Astrocyte (in vitro differentiated cells and primary cell): ENCODE measurements around the gene ECI1. TPM values are rescaled to one million over a fixed set of nuclear protein-coding genes. Genes with fewer than 3 reads are reported as not detected.

Experiments
- DNase-seq: peaks from one replicate; pipeline ENCODE4 v3.0.0-alpha.2; 2010; ENCODE audit warnings: low read depth
- FAIRE-seq: peaks from 2 replicates; lab custom pipeline; 2011; peaks lifted over from hg19 to GRCh38; lab: Jason Lieb, UNC
- H2AFZ ChIP-seq: 2 replicates; pipeline ENCODE4 v1.6.0; 2012; ENCODE audit warnings: low read depth, low read length, inconsistent platforms
- H3K27ac ChIP-seq: 2 replicates; pipeline ENCODE4 v1.5.1; 2011; ENCODE audit warnings: low read depth, low read length, inconsistent platforms
- H3K27me3 ChIP-seq: 2 replicates; pipeline ENCODE4 v1.6.0; 2011; ENCODE audit warnings: low read length, inconsistent platforms; ENCODE audit not compliant: insufficient read depth
- H3K36me3 ChIP-seq: 2 replicates; pipeline ENCODE4 v1.5.1; 2011; ENCODE audit warnings: low read length, inconsistent platforms; ENCODE audit not compliant: insufficient read depth
- H3K4me1 ChIP-seq: 2 replicates; pipeline ENCODE4 v1.5.1; 2011; ENCODE audit warnings: low read length, inconsistent platforms; ENCODE audit not compliant: insufficient read depth
- H3K4me2 ChIP-seq: 2 replicates; pipeline ENCODE4 v1.6.0; 2012; ENCODE audit warnings: low read length, inconsistent platforms
- H3K4me3 ChIP-seq: 2 replicates; pipeline ENCODE4 v1.5.1; 2011; ENCODE audit warnings: low read depth, mild to moderate bottlenecking, low read length, inconsistent platforms; ENCODE audit not compliant: insufficient read depth
- H3K79me2 ChIP-seq: 2 replicates; pipeline ENCODE4 v1.6.0; 2012; ENCODE audit warnings: mild to moderate bottlenecking, low read length, inconsistent platforms; ENCODE audit not compliant: insufficient read depth
- H3K9ac ChIP-seq: 2 replicates; pipeline ENCODE4 v1.6.0; 2012; ENCODE audit warnings: mild to moderate bottlenecking, low read length, inconsistent platforms
- H3K9me3 ChIP-seq: 2 replicates; pipeline ENCODE4 v1.5.1; 2012; ENCODE audit warnings: low read depth, mild to moderate bottlenecking, low read length, inconsistent platforms; ENCODE audit not compliant: insufficient read depth
- H4K20me1 ChIP-seq: 2 replicates; pipeline ENCODE4 v1.6.0; 2012; ENCODE audit warnings: low read length, inconsistent platforms; ENCODE audit not compliant: insufficient read depth
- H3K27ac Mint-ChIP-seq: one replicate; pipeline ENCODE4 v1.8.0; 2021; ENCODE audit warnings: mild to moderate bottlenecking, mixed read lengths; ENCODE audit not compliant: unreplicated experiment
- H3K27me3 Mint-ChIP-seq: one replicate; pipeline ENCODE4 v1.8.0; 2021; ENCODE audit warnings: low read depth, mixed read lengths; ENCODE audit not compliant: unreplicated experiment
- H3K36me3 Mint-ChIP-seq: one replicate; pipeline ENCODE4 v1.8.0; 2021; ENCODE audit warnings: low read depth, mixed read lengths; ENCODE audit not compliant: unreplicated experiment
- H3K4me1 Mint-ChIP-seq: one replicate; pipeline ENCODE4 v1.8.0; 2021; ENCODE audit warnings: low read depth, mixed read lengths; ENCODE audit not compliant: unreplicated experiment
- H3K4me3 Mint-ChIP-seq: one replicate; pipeline ENCODE4 v1.8.0; 2021; ENCODE audit warnings: mild to moderate bottlenecking, moderate library complexity, mixed read lengths; ENCODE audit not compliant: unreplicated experiment
- H3K9me3 Mint-ChIP-seq: one replicate; pipeline ENCODE4 v1.8.0; 2021; ENCODE audit warnings: mild to moderate bottlenecking, mixed read lengths; ENCODE audit not compliant: unreplicated experiment
- EZH2 ChIP-seq: IDR thresholded peaks from 2 replicates; pipeline ENCODE4 v1.6.1; 2012; ENCODE audit warnings: mild to moderate bottlenecking, low read length, inconsistent platforms; ENCODE audit not compliant: insufficient read depth
- total RNA-seq: library from RNA; stranded (reverse); gene quantifications from 2 replicates; pipeline ENCODE4 v1.2.1, GENCODE V29; 2021
- TF ChIP-seq, protein P1 (sequence below): IDR thresholded peaks from 2 replicates; pipeline ENCODE4 v1.5.1; 2011; ENCODE audit warnings: low read depth, mild to moderate bottlenecking, inconsistent platforms, low read length, moderate library complexity; ENCODE audit not compliant: insufficient read depth

The ECI1 gene
- total RNA-seq, 1 donor from 2014 or later, result 53.4 TPM

DNA sequence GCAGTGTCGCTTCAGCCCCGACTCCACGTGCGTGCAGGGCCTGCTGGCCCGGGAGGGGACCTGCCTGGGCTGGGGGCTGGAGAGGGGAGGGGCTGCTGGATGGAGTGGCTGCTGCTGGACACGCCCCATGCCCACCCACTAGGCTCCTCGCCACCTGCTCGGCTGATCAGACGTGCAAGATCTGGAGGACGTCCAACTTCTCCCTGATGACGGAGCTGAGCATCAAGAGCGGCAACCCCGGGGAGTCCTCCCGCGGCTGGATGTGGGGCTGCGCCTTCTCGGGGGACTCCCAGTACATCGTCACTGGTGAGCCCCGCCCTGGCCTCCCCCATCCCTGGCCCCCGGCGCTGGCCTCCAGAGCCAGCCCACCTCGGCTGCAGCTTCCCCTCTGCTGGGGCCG is 43.1 kb downstream of the ECI1 start:
- Histone ChIP-seq H4K20me1 (peaks cover 25% of the 10 kb centered on the region), H3K4me1 (peaks cover 23% of the 10 kb centered on the region), H3K9ac (no peak overlapping the region), H3K4me3 (no peak overlapping the region), H3K79me2 (peaks cover 36% of the 10 kb centered on the region), H3K27ac (no peak overlapping the region), H3K36me3 (no peaks in the 10 kb centered on the region), H3K9me3 (no peaks in the 10 kb centered on the region), H3K4me2 (no peak overlapping the region), H3K27me3 (no peaks in the 10 kb centered on the region), H2AFZ (no peak overlapping the region)
- TF ChIP-seq EZH2, result no peak
- TF ChIP-seq, protein P1, sequence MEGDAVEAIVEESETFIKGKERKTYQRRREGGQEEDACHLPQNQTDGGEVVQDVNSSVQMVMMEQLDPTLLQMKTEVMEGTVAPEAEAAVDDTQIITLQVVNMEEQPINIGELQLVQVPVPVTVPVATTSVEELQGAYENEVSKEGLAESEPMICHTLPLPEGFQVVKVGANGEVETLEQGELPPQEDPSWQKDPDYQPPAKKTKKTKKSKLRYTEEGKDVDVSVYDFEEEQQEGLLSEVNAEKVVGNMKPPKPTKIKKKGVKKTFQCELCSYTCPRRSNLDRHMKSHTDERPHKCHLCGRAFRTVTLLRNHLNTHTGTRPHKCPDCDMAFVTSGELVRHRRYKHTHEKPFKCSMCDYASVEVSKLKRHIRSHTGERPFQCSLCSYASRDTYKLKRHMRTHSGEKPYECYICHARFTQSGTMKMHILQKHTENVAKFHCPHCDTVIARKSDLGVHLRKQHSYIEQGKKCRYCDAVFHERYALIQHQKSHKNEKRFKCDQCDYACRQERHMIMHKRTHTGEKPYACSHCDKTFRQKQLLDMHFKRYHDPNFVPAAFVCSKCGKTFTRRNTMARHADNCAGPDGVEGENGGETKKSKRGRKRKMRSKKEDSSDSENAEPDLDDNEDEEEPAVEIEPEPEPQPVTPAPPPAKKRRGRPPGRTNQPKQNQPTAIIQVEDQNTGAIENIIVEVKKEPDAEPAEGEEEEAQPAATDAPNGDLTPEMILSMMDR, result no peak
- Mint-ChIP-seq H3K9me3 (no peaks in the 10 kb centered on the region), H3K4me3 (no peak overlapping the region), H3K36me3 (peaks cover 4% of the 10 kb centered on the region), H3K27ac (no peak overlapping the region), H3K27me3 (peaks cover under 1% of the 10 kb centered on the region), H3K4me1 (peaks cover 13% of the 10 kb centered on the region)
- DNase-seq (no peak), FAIRE-seq (no peak)

DNA sequence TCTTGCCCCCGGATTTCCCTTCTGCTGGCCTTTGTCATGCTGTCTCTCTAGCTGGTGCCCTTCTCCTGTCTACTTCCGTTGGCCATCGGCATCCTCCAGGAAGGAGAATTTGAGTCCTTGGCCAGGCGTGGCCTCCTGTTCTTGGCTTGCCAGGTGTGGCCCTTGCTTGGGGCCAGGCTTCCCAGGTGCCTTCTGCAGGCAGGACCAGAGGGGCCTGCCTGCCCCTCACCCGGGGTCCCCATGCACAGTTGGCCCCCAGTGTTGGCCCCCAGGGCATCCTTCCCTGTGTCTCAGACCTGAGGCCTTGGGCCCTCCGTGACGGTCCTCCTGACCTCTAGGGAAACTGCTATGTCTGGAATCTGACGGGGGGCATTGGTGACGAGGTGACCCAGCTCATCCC is 43.5 kb downstream of the ECI1 start:
- Histone ChIP-seq H2AFZ (no peak overlapping the region), H3K27me3 (no peaks in the 10 kb centered on the region), H3K9ac (no peak overlapping the region), H3K27ac (no peak overlapping the region), H3K9me3 (no peaks in the 10 kb centered on the region), H3K4me1 (peaks cover 19% of the 10 kb centered on the region), H3K4me2 (no peak overlapping the region), H3K36me3 (no peaks in the 10 kb centered on the region), H3K79me2 (peaks cover 31% of the 10 kb centered on the region), H3K4me3 (no peak overlapping the region), H4K20me1 (peaks cover 21% of the 10 kb centered on the region)
- peak overlapping the region; percentile 68 for H3K4me3 Mint-ChIP-seq
- TF ChIP-seq, protein P1, result no peak
- no peak for TF ChIP-seq EZH2
- H3K9me3 Mint-ChIP-seq, result no peaks in the 10 kb centered on the region
- FAIRE-seq (no peak), DNase-seq (no peak)
- peaks cover 10% of the 10 kb centered on the region for H3K4me1 Mint-ChIP-seq
- H3K27me3 Mint-ChIP-seq, result peaks cover 2% of the 10 kb centered on the region
- peaks cover 4% of the 10 kb centered on the region for H3K36me3 Mint-ChIP-seq
- peak overlapping the region; percentile 41 for H3K27ac Mint-ChIP-seq

DNA sequence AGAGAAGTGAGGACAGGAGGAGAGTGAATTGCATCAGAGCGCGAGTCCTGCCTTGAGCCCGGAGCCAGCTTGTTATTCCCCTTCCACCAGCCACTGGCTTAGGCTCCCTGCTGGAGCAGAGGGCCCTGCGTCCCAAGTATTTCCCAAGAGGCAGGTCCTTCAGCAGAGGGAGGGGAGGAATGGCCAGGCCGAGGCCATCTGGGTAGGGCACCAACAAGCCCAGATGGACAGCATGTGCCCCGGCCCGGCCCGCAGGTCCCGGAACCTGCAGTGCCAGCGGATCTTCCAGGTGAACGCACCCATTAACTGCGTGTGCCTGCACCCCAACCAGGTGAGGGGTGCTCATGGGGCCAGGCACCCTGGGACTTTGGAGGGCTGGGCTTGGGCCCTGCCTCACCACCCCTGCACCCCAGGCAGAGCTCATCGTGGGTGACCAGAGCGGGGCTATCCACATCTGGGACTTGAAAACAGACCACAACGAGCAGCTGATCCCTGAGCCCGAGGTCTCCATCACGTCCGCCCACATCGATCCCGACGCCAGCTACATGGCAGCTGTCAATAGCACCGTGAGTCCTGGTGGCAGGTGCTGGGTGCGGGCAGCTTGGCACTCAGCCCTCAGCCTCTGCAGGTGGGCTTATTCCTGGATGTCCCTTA is 44.5 kb downstream of the ECI1 start:
- Histone ChIP-seq H3K27me3 (no peaks in the 10 kb centered on the region), H3K4me2 (peak overlapping the region; percentile 100), H4K20me1 (peaks cover 11% of the 10 kb centered on the region), H3K4me1 (peaks cover 11% of the 10 kb centered on the region), H2AFZ (no peak overlapping the region), H3K9ac (no peak overlapping the region), H3K9me3 (no peaks in the 10 kb centered on the region), H3K27ac (no peak overlapping the region), H3K4me3 (no peak overlapping the region), H3K36me3 (no peaks in the 10 kb centered on the region), H3K79me2 (peaks cover 22% of the 10 kb centered on the region)
- no peak for DNase-seq
- FAIRE-seq, result no peak
- Mint-ChIP-seq H3K9me3 (peaks cover 4% of the 10 kb centered on the region), H3K4me3 (peak overlapping the region; percentile 81), H3K27me3 (peaks cover 7% of the 10 kb centered on the region), H3K4me1 (peaks cover 4% of the 10 kb centered on the region), H3K27ac (no peak overlapping the region), H3K36me3 (peaks cover 4% of the 10 kb centered on the region)
- TF ChIP-seq EZH2, result no peak
- TF ChIP-seq, protein P1, result no peak
